Activated naive CD8-positive, alpha-beta T cell treated with anti-CD3 and anti-CD28 coated beads for 36 hours (primary cell): ENCODE results near the gene BCR. TPM values are rescaled to one million over a fixed set of nuclear protein-coding genes. Genes with fewer than 3 reads are reported as not detected.
"Not testable (repeated sequence)": the region's sequence is repeated elsewhere in the genome, so short reads cannot be mapped to it uniquely, and the experiment has no call there.

Experiments
- DNase-seq: peaks from one replicate; pipeline ENCODE4 v3.0.0; 2021
- H3K27ac Mint-ChIP-seq: one replicate; pipeline ENCODE4 v1.8.0; 2022; ENCODE audit warnings: mild to moderate bottlenecking, moderate library complexity, mixed read lengths
- H3K27me3 Mint-ChIP-seq: one replicate; pipeline ENCODE4 v1.8.0; 2022; ENCODE audit warnings: mild to moderate bottlenecking, mixed read lengths
- H3K36me3 Mint-ChIP-seq: one replicate; pipeline ENCODE4 v1.8.0; 2021; ENCODE audit warnings: mild to moderate bottlenecking, mixed read lengths
- H3K4me1 Mint-ChIP-seq: one replicate; pipeline ENCODE4 v1.8.0; 2021; ENCODE audit warnings: mixed read lengths
- H3K4me3 Mint-ChIP-seq: one replicate; pipeline ENCODE4 v1.8.0; 2022; ENCODE audit warnings: mild to moderate bottlenecking, moderate library complexity, mixed read lengths
- H3K9me3 Mint-ChIP-seq: one replicate; pipeline ENCODE4 v1.8.0; 2022; ENCODE audit warnings: mixed read lengths
- total RNA-seq, 2 experiments: library from RNA; stranded (reverse); gene quantifications; one replicate each; pipeline ENCODE4 v1.2.3, GENCODE V29; 2021

The BCR gene
- total RNA-seq, 2 experiments from 2014 or later, result 28.3 to 32.0 TPM

GRCh38 chr22:23365524-23365923 lies 185.2 kb downstream of the BCR start:
- DNase-seq, result no peak
- Mint-ChIP-seq H3K27me3 (peaks cover 22% of the 10 kb centered on the region), H3K27ac (no peak overlapping the region), H3K4me3 (no peak overlapping the region), H3K9me3 (no peaks in the 10 kb centered on the region), H3K36me3 (no peaks in the 10 kb centered on the region), H3K4me1 (no peaks in the 10 kb centered on the region)

GRCh38 chr22:23365961-23366360 lies 185.7 kb downstream of the BCR start:
- H3K9me3 Mint-ChIP-seq, result no peaks in the 10 kb centered on the region
- H3K27ac Mint-ChIP-seq, result no peak overlapping the region
- no peaks in the 10 kb centered on the region for H3K4me1 Mint-ChIP-seq
- H3K27me3 Mint-ChIP-seq, result peaks cover 22% of the 10 kb centered on the region
- no peak for DNase-seq
- no peak overlapping the region for H3K4me3 Mint-ChIP-seq
- H3K36me3 Mint-ChIP-seq, result no peaks in the 10 kb centered on the region

- not testable (repeated sequence) for DNase-seq, H3K36me3 Mint-ChIP-seq, H3K27ac Mint-ChIP-seq, H3K9me3 Mint-ChIP-seq, H3K4me1 Mint-ChIP-seq, H3K4me3 Mint-ChIP-seq
- peaks cover 22% of the 10 kb centered on the region for H3K27me3 Mint-ChIP-seq
These were observed 186.9 kb downstream of the BCR start for GRCh38 chr22:23367196-23367595.

Other genes with a start within 250 kb of the BCR start
- under 1 TPM; 0.43 to 0.54 TPM for gene GNAZ, start 110.0 kb upstream of the BCR start, total RNA-seq
- gene RSPH14, start 38.5 kb upstream of the BCR start, total RNA-seq, result under 1 TPM in 1 of 2 experiments, not detected in 1; 0.48 TPM
- 1 to 10 TPM in 1 of 2 experiments, under 1 TPM in 1; 0.90 to 1.0 TPM for gene RAB36, start 35.0 kb upstream of the BCR start, total RNA-seq